VCaP (cell line): Measurements from ENCODE around the gene MT1HL1.
"Not testable (repeated sequence)": the region's sequence is repeated elsewhere in the genome, so short reads cannot be mapped to it uniquely, and the experiment has no call there.

Source experiments
- H3K27ac ChIP-seq: fragments of 450-650 bp; 2 replicates; pipeline ENCODE4 v1.5.1; 2017
- CTCF ChIP-seq: fragments of 450-650 bp; conservative IDR thresholded peaks from 2 replicates; pipeline ENCODE4 v1.5.1; 2017; ENCODE audit warnings: mild to moderate bottlenecking, moderate library complexity

MT1HL1 gene

GRCh38 chr1:236975461-236975860 is 28.8 kb downstream of the MT1HL1 start:
- H3K27ac ChIP-seq, result no peak overlapping the region
- TF ChIP-seq CTCF, result no peak

- not testable (repeated sequence) for H3K27ac ChIP-seq
Observed at GRCh38 chr1:236974025-236974424, 30.2 kb downstream of the MT1HL1 start.

- no peak overlapping the region for H3K27ac ChIP-seq
- no peak for TF ChIP-seq CTCF
Observed at GRCh38 chr1:236966636-236967035, 37.6 kb downstream of the MT1HL1 start.

- H3K27ac ChIP-seq, result no peak overlapping the region
- no peak for TF ChIP-seq CTCF
Observed at GRCh38 chr1:236963920-236964319, 40.3 kb downstream of the MT1HL1 start.

GRCh38 chr1:236959112-236959511 is 45.1 kb downstream of the MT1HL1 start:
- H3K27ac ChIP-seq, result no peak overlapping the region
- TF ChIP-seq CTCF, result no peak

- 0 out of 2 replicates have a peak, but pooled peaks have one; percentile 7 for TF ChIP-seq CTCF
- no peak overlapping the region for H3K27ac ChIP-seq
Observed at GRCh38 chr1:236957235-236957634, 47.0 kb downstream of the MT1HL1 start.
